Right atrium auricular region (tissue), 2 donors: ENCODE data around the gene PLCL2. TPM values are rescaled to one million over a fixed set of nuclear protein-coding genes. Genes with fewer than 3 reads are reported as not detected.

Source experiments
- DNase-seq: peaks from one replicate; pipeline ENCODE4 v3.0.0-alpha.2; 2019; ENCODE audit warnings: low spot score
- H3K27ac ChIP-seq, 2 donors: fragments of 200-600 bp; sonication (generic); 1 replicate in 1 of 2; 2 replicates in 1 of 2; pipeline ENCODE4 v1.5.1; 2016 to 2019
- H3K27me3 ChIP-seq, 2 donors: fragments of 200-600 bp; sonication (generic); one replicate each; pipeline versions ENCODE4 v1.5.1 to v1.6.0; 2017 to 2019
- H3K36me3 ChIP-seq: fragments of 200-600 bp; sonication (generic); one replicate; pipeline ENCODE4 v1.5.1; 2016
- H3K4me1 ChIP-seq, 2 donors: fragments of 200-600 bp; sonication (generic); one replicate each; pipeline versions ENCODE4 v1.5.1 to v1.6.0; 2017 to 2019
- H3K4me3 ChIP-seq, 2 donors: fragments of 200-600 bp; sonication (generic); 1 replicate in 1 of 2; 2 replicates in 1 of 2; pipeline ENCODE4 v1.5.1; 2017 to 2019; ENCODE audit warnings: mild to moderate bottlenecking in 1 of 2, moderate library complexity in 1 of 2
- H3K9me3 ChIP-seq, 2 donors: fragments of 200-600 bp; sonication (generic); one replicate each; pipeline ENCODE4 v1.5.1; 2019
- CTCF ChIP-seq, 2 donors: fragments of 200-600 bp; sonication (generic); IDR thresholded peaks; one replicate each; pipeline ENCODE4 v1.5.1; 2019; ENCODE audit warnings: antibody characterized with exemption in 2 of 2
- total RNA-seq, 2 donors: library from RNA; depleted of rRNA; stranded (reverse); fragments of >200 nt; gene quantifications; one replicate each; pipeline ENCODE4 v1.1.0, GENCODE V29; 2016

Gene PLCL2
- total RNA-seq, 2 donors from 2014 or later, result 32.4 to 35.2 TPM

DNA sequence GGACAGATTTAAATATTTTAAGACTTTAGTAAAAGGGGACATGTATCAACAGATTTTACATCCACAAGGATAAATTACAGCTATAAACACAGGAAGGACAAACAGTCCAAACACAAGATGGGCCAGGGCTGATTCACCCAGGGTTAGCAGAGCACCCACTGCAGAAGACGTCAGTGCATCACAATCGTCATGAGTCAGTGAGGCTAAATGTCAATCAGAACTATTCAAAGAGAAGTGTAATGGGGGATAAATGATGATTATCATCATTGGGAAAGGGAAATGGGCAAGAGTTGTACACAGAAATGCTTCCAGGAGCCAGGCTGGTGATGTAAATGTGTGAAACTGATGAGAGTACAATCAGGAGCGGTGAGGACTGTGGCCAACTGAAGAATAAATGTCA, 226.8 kb downstream of the PLCL2 start:
- Histone ChIP-seq H3K27me3 (no peaks in the 10 kb centered on the region), H3K4me1 (peaks cover 0 to 9% of the 10 kb centered on the region in 2 donors), H3K4me3 (no peak overlapping the region), H3K9me3 (no peaks in the 10 kb centered on the region), H3K36me3 (no peaks in the 10 kb centered on the region), H3K27ac (no peak overlapping the region)
- no peak for TF ChIP-seq CTCF (IDR thresholded peaks at IDR 0.05)
- DNase-seq, result no peak

GRCh38 chr3:17115186-17115585, 230.4 kb downstream of the PLCL2 start:
- H3K27me3 ChIP-seq, result no peaks in the 10 kb centered on the region

GRCh38 chr3:17116007-17116600, 231.3 kb downstream of the PLCL2 start:
- DNase-seq, result no peak
- Histone ChIP-seq H3K9me3 (no peaks in the 10 kb centered on the region), H3K4me3 (no peak overlapping the region), H3K27ac (no peak overlapping the region), H3K27me3 (no peaks in the 10 kb centered on the region), H3K4me1 (peaks cover 0 to 11% of the 10 kb centered on the region in 2 donors), H3K36me3 (no peaks in the 10 kb centered on the region)
- TF ChIP-seq CTCF (IDR thresholded peaks at IDR 0.05), result no peak

More at GRCh38 chr3:17115186-17115585, 230.4 kb downstream of the PLCL2 start:
- Histone ChIP-seq H3K4me1 (peaks cover 0 to 11% of the 10 kb centered on the region in 2 donors), H3K9me3 (no peaks in the 10 kb centered on the region), H3K27ac (no peak overlapping the region), H3K4me3 (no peak overlapping the region), H3K36me3 (no peaks in the 10 kb centered on the region)
- TF ChIP-seq CTCF (IDR thresholded peaks at IDR 0.05), result no peak
- DNase-seq, result no peak

GRCh38 chr3:17118771-17119170, 234.0 kb downstream of the PLCL2 start:
- H3K27ac ChIP-seq, result no peak overlapping the region
- no peak for DNase-seq

GRCh38 chr3:17119201-17120072, 234.7 kb downstream of the PLCL2 start:
- peaks cover 0 to 11% of the 10 kb centered on the region in 2 donors for H3K4me1 ChIP-seq
- no peaks in the 10 kb centered on the region for H3K9me3 ChIP-seq
- no peak overlapping the region for H3K4me3 ChIP-seq
- no peak for DNase-seq
- TF ChIP-seq CTCF (IDR thresholded peaks at IDR 0.05), result no peak
- H3K27ac ChIP-seq, result no peak overlapping the region
- H3K27me3 ChIP-seq, result no peaks in the 10 kb centered on the region
- no peaks in the 10 kb centered on the region for H3K36me3 ChIP-seq

More at GRCh38 chr3:17118771-17119170, 234.0 kb downstream of the PLCL2 start:
- TF ChIP-seq CTCF (IDR thresholded peaks at IDR 0.05), result no peak
- H3K4me1 ChIP-seq, result peaks cover 0 to 11% of the 10 kb centered on the region in 2 donors
- no peak overlapping the region for H3K4me3 ChIP-seq
- H3K9me3 ChIP-seq, result no peaks in the 10 kb centered on the region
- no peaks in the 10 kb centered on the region for H3K27me3 ChIP-seq
- H3K36me3 ChIP-seq, result no peaks in the 10 kb centered on the region
